ENCODE measurements around the gene CHRNA9. TPM values are rescaled to one million over a fixed set of nuclear protein-coding genes. Genes with fewer than 3 reads are reported as not detected.

The CHRNA9 gene
- total RNA-seq, 1 donor, result 0.09 TPM

GRCh38 chr4:40350627-40351227, 15.6 kb downstream of the CHRNA9 start:
- DNase-seq (ENCODE audit: low read depth), result no peak
- TF ChIP-seq, protein P1, sequence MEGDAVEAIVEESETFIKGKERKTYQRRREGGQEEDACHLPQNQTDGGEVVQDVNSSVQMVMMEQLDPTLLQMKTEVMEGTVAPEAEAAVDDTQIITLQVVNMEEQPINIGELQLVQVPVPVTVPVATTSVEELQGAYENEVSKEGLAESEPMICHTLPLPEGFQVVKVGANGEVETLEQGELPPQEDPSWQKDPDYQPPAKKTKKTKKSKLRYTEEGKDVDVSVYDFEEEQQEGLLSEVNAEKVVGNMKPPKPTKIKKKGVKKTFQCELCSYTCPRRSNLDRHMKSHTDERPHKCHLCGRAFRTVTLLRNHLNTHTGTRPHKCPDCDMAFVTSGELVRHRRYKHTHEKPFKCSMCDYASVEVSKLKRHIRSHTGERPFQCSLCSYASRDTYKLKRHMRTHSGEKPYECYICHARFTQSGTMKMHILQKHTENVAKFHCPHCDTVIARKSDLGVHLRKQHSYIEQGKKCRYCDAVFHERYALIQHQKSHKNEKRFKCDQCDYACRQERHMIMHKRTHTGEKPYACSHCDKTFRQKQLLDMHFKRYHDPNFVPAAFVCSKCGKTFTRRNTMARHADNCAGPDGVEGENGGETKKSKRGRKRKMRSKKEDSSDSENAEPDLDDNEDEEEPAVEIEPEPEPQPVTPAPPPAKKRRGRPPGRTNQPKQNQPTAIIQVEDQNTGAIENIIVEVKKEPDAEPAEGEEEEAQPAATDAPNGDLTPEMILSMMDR (IDR thresholded peaks at IDR 0.05; ENCODE audit: insufficient read depth, low read length), result no peak
- no peak overlapping the region for H3K4me3 ChIP-seq (ENCODE audit: low read depth, low read length)

DNA sequence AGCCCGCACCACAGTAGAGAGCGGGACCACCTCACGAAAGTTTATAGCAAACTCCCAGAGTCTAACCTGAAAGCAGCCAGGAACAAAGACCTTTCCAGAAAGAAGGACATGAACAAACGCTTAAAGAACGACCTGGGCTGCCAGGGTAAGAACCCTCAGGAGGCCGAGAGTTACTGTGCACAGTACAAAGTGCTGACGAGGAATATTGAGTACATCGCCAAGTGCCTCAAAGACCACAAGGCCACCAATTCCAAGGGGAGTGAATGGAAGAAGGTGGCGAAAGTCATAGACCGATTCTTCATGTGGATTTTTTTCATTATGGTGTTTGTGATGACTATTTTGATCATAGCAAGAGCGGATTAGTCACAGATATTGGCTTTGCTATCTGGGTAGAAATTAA, 19.0 kb downstream of the CHRNA9 start:
- no peak overlapping the region for H3K4me3 ChIP-seq (ENCODE audit: low read depth, low read length)
- no peak for DNase-seq (ENCODE audit: low read depth)
- TF ChIP-seq, protein P1 (IDR thresholded peaks at IDR 0.05; ENCODE audit: insufficient read depth, low read length), result no peak

- DNase-seq (ENCODE audit: low read depth), result no peak
- H3K4me3 ChIP-seq (ENCODE audit: low read depth, low read length), result no peak overlapping the region
- TF ChIP-seq, protein P1 (IDR thresholded peaks at IDR 0.05; ENCODE audit: insufficient read depth, low read length), result no peak
Observed at GRCh38 chr4:40355131-40355530, 20.0 kb downstream of the CHRNA9 start.

DNA sequence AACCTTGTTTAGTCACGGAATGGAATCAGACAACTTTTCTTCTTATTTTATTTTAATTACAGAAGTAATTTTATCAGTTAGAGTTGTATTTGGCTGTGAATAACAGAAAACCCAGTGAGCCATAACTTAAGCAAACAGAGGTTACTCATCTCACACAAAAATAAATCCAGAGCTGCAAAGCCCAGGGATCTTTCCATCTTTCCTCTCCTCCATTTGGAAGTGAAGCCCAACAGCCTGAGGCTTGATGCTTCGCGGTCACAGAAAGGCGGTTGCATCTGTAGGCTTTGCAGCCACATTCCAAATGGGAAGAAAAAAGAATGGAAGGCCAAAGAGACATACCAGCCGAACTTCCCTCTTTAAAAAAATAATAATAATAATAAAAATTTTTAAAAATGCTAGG, 22.6 kb downstream of the CHRNA9 start:
- TF ChIP-seq, protein P1 (IDR thresholded peaks at IDR 0.05; ENCODE audit: insufficient read depth, low read length), result no peak
- DNase-seq (ENCODE audit: low read depth), result no peak
- no peak overlapping the region for H3K4me3 ChIP-seq (ENCODE audit: low read depth, low read length)

- TF ChIP-seq, protein P1 (IDR thresholded peaks at IDR 0.05; ENCODE audit: insufficient read depth, low read length), result no peak
- no peak for DNase-seq (ENCODE audit: low read depth)
- no peak overlapping the region for H3K4me3 ChIP-seq (ENCODE audit: low read depth, low read length)
Observed at GRCh38 chr4:40361338-40361737, 26.2 kb downstream of the CHRNA9 start.

DNA sequence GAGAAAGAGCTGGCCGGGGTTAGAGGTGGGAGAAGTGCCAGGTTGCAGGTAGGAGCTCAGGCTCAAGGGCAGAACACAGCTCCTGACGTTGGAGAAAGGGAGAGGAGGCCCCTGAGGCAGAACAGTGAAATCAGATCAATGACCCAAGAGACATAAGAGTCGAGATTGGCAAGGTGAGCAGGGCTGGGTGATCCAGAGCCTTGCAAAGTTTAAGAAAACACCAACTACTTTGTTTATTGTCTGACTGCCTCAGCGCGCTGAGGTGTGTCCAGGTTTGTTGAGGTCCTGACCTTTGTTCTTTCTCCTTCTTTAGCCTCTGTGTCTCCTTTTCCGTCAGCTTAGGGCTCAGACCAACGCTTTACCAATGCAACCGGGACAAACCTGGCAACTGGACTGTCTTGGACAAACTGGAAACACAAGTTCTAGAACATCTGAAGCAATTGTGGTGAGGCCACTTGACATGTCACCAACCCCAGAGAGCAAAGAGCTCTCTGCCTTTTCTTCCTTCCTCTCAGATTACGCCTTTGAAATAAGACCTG, 28.3 kb downstream of the CHRNA9 start:
- DNase-seq (ENCODE audit: low read depth), result no peak
- H3K4me3 ChIP-seq (ENCODE audit: low read depth, low read length), result no peak overlapping the region
- TF ChIP-seq, protein P1 (IDR thresholded peaks at IDR 0.05; ENCODE audit: insufficient read depth, low read length), result no peak

DNA sequence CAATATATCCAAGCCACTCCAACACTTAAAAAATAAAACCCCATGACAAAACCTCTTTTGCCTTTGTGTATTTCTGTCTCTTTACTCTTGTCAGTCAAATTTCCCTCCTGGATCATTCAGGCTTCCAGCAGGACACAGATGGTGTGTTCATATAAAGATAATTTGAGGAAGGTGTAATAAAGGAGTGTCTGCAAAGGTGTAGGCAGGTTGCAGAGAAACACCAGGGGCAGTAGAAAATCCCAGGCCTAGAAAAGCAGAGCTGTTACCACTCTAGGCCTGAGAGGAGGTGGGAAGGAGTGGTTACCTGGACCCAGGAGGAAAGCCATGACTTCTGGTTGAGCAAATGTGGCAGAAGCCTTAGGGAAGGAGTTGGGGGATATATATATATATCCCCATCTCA, 28.8 kb downstream of the CHRNA9 start:
- DNase-seq (ENCODE audit: low read depth), result no peak
- H3K4me3 ChIP-seq (ENCODE audit: low read depth, low read length), result no peak overlapping the region
- TF ChIP-seq, protein P1 (IDR thresholded peaks at IDR 0.05; ENCODE audit: insufficient read depth, low read length), result no peak

All from fibroblast of the aortic adventitia (primary cell).